OCI-M1 (cell line): ENCODE measurements around the gene AFF3.

ENCODE experiments used
- DNase-seq: peaks from one replicate; lab custom pipeline; 2025; lab: John Stamatoyannopoulos, UW

AFF3 gene

GRCh38 chr2:99600981-99601651 lies 541.3 kb downstream of the AFF3 start:
- DNase-seq, result no peak

GRCh38 chr2:99598441-99598840 lies 543.9 kb downstream of the AFF3 start:
- no peak for DNase-seq

- DNase-seq, result no peak
These were observed 544.8 kb downstream of the AFF3 start for GRCh38 chr2:99597616-99598015.

DNA sequence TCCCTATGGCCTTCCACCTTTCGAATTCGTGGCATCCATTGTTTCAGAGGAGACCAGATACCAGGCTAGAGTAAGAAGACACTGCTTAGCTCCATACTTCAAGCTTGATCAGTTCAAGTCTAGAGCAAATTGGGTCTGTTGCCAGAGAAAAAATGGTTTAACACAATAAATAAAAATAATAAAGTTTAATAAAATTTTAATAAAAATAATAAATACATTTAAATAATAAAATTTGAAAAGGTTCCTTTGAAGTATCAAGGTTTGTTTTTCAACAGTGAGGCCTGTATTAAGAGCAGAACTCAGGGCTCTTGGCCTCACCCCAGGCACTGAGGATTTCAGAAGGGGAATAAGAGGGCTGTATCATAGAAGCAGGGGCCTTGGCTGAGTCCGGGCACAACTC lies 547.0 kb downstream of the AFF3 start:
- no peak for DNase-seq

DNA sequence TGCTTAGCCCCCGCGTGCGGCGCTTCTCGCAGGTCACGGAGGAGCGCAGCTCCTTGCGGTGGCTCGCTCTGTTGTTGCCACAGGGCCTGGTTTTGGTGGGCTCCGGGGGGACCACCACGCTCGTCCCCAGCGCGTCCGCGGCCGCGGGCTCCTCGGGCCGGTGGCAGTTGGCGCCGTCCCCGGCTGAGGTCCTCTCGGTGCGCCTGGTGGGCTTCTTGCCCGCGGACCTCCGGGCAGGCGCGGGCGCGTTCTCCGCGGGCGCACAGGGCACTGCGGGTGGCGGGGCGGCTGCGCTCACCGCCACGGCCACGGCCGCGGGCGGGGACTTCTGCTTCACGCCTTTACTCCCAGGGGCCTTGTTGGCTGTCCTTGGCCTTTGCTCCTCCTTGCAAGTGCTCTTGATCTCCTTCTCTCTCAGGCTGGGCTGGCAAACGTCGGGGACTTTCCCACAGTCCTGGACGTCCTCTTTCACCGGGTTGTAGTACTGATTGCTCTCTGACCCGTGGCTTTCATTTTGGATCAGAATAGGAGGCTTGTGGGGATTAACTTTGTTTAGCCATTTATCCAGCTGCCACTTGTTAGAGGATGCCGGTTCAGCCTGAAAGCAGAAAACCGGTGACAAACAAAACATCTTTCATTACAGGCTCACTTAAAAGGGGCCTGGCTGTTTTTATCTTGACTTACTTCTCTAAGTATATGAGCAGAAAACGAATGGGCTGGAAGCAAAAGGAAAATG lies 548.5 kb downstream of the AFF3 start:
- DNase-seq, result no peak

- no peak for DNase-seq
These were observed 565.6 kb downstream of the AFF3 start for GRCh38 chr2:99576775-99577174.

- DNase-seq, result no peak
These were observed 568.6 kb downstream of the AFF3 start for GRCh38 chr2:99573634-99574251.

GRCh38 chr2:99572373-99573164 lies 569.8 kb downstream of the AFF3 start:
- no peak for DNase-seq

GRCh38 chr2:99571954-99572353 lies 570.4 kb downstream of the AFF3 start:
- no peak for DNase-seq

GRCh38 chr2:99571533-99571932 lies 570.9 kb downstream of the AFF3 start:
- DNase-seq, result no peak

- DNase-seq, result no peak
These were observed 571.4 kb downstream of the AFF3 start for GRCh38 chr2:99571021-99571420.

DNA sequence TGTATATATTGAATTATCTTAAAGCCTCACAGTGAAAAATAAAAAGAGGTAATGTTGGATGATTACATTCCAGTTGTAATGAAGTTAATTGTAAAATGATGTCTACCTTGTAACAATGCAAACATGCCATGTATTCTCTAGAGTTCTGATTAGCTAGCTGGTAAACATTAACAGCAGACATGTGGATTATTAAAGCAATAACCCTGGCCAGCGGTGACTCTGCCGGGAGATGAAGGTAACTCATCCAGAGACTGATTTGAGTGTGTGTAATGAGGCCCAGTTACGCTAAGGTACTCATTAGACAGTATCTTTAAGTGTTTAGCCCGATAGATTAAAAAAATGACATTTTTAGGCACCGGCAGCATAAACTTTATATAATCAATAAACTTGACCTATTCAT lies 573.0 kb downstream of the AFF3 start:
- DNase-seq, result no peak

DNA sequence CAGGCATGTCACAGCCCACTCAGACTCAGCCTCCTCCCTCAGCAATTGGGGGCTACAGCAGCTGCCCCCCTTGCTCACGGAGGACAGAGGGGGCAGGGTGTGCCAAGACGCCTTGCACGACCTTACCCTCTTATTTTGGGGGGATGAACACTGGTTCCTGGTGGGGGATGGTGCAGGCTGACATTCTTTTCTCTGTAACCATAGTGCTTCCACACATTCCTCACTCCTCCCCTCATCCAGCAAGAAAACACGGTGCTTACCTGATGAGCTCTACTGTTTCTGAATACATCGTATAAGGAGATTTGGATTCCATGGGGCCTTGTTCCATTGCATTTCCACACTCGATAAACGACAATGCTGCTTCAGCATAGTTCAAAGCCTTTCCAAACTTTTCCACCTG lies 577.2 kb downstream of the AFF3 start:
- DNase-seq, result no peak

- no peak for DNase-seq
These were observed 579.9 kb downstream of the AFF3 start for GRCh38 chr2:99562516-99562915.

GRCh38 chr2:99561804-99562203 lies 580.6 kb downstream of the AFF3 start:
- no peak for DNase-seq

DNA sequence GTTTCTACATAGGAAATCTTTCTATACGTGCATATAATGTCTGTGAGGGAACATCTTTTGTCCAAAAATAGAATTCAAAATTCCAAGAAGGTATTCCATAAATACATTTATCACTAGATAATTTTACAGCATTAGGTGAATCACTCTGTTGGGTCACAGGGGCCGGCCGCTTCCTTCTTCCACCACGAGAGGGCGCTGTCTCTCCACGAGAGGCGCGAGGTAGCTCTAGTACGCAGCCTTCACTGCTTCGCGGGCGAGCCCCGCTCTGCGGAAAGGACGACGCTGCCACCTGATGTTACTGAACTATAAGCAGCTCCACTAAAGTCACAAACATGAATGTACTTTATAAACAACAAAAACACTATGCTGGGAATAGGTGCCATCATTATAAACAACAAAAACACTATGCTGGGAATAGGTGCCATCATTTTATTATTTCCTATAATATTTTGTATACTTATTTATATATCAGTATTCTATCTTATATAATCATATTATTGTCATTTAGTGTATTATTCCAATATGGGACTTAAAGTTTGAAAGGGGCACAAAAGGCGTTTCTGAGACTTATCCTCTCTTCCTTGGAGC lies 583.2 kb downstream of the AFF3 start:
- DNase-seq, result peak; percentile 87

DNA sequence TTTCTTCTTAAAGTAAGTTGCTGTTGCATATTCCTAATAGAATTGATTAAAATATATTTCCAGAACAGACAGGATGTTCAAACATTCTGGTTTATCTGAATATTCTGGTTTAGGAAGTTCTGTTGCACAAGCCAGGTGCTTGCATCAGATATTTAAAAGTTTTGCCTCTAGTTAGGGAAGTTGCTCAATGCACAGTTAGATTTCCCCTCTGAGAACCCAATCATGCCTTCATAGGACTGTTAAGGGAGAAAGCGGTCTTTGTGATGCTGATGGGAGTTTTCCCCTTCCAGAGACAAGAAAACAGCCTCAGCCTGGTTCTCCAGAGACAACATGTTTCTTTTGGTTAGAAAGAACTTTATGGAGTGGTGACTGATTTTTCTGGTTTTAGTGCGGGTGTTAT lies 587.0 kb downstream of the AFF3 start:
- peak; percentile 66 for DNase-seq

- DNase-seq, result no peak
These were observed 587.5 kb downstream of the AFF3 start for GRCh38 chr2:99554871-99555270.

GRCh38 chr2:99554238-99554637 lies 588.2 kb downstream of the AFF3 start:
- DNase-seq, result no peak

DNA sequence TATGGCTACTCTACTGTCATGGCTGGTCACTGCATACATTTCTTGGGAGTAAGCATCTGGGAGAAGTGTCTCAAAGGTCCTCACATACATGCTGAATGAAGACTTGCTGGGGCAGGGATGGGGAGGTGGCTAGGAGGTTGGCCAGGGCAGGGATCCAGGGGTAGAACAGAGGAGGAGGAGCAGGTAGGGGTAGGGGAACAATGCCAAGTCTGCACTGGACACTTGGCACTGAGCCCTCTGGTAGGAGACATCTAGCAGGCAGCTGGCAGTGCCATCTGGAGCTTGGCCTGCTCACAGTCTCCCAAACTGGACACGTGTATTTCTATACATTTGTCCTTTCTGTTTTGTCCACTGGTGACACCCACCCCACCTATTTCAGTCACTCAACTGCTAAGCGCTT lies 589.9 kb downstream of the AFF3 start:
- no peak for DNase-seq

DNA sequence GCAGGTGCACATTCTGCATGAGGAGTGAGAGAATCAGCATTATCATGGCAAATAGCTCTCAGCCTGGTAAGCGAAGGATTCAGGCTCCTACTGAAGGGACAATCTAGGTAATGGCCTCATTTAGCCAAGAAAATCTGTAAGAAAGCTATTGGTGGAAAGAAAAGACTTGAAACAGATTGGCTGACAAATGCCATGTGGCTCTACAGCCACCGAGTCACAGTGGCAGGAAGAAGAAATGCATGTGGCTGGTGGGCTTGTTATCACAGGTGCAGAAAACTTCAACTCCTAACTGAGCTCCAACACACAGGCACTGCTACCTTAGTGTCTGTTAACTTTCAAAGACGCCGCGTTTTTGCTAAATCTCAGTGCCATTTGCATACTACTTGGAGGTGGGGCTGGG lies 592.0 kb downstream of the AFF3 start:
- no peak for DNase-seq

DNA sequence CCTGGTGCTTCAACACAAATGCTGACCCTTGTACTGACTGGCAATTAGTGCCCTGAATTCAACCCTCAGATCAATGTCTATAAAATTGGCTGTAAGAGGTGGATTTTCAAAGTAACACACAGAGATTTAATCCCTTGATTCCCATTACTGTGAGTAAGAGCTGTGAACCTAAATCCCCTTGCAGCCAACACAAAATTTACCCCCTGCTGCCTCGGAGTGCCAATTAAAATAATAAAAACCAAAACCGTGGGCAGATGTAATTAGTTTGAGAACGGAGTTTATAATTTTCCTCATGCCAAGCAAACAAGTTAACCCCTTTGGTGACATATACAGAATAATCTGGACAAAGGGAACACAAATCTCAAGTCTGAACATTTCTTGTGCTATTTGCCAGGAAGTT lies 596.8 kb downstream of the AFF3 start:
- no peak for DNase-seq
